ENCODE data around the gene ARHGAP42.
"Not testable (repeated sequence)": the region's sequence is repeated elsewhere in the genome, so short reads cannot be mapped to it uniquely, and the experiment has no call there.

The ARHGAP42 gene

GRCh38 chr11:100981196-100981824 is 294.2 kb downstream of the ARHGAP42 start:
- no peak for DNase-seq

DNA sequence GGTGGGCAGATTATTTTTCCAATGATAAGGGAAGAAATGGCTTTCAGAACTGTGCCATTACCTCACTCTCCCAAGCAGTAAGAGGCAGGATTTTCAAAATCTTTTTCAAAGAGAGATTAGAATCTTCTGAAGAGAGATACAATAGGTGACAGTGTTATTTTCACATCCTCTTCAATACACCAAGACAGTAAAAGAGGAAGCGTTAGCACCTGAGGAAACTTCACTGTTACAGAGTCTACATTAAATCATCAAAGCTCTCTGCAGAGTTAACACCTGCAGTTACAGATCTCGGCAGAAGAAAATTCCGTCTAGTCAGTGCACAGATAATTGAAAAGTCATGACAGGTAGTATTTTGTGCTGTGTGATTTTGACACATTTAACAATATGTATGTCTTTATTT is 297.6 kb downstream of the ARHGAP42 start:
- no peak for DNase-seq

DNA sequence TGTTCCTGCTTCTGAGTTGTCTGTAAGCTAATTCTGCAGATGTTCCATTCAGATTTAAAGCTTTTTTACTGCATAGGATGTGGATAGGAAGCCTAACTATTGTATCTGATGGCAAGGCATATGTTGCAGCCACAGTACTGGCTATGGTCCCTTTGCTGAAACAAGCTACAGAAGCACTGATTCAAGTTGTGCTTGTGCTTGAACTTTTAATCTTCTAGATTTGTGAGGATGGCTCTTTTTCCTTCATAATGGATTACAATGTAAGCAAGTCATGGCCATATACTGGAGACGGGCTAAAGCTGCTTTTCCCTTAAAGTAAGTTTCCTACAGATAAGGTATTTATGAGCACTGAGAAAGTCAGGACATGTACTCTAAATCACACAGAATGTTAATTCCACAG is 303.8 kb downstream of the ARHGAP42 start:
- no peak for DNase-seq

- no peak for DNase-seq
Measured at GRCh38 chr11:100991541-100991940, 304.5 kb downstream of the ARHGAP42 start.

DNA sequence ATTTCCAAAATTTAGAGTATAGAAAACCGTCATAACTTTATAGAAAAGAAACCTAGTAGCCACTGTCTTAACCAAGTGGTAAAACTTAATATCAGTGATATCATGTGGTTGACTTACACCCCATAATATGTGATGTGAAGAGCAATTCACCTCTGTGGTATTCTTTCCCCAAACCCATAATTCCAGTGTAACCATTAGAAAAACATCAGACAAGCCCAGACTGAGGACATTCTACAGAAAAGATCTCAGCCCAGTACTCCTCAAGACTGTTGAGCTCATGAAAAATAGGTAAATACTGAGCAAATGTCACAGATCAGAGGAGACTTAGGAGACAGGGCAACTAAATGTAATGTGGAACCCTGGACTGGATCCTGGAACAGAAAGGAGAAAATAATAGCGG is 307.9 kb downstream of the ARHGAP42 start:
- no peak for DNase-seq

GRCh38 chr11:100999756-101000155 is 312.7 kb downstream of the ARHGAP42 start:
- DNase-seq: no peak

- DNase-seq: no peak
Measured at GRCh38 chr11:101003468-101003867, 316.4 kb downstream of the ARHGAP42 start.

DNA sequence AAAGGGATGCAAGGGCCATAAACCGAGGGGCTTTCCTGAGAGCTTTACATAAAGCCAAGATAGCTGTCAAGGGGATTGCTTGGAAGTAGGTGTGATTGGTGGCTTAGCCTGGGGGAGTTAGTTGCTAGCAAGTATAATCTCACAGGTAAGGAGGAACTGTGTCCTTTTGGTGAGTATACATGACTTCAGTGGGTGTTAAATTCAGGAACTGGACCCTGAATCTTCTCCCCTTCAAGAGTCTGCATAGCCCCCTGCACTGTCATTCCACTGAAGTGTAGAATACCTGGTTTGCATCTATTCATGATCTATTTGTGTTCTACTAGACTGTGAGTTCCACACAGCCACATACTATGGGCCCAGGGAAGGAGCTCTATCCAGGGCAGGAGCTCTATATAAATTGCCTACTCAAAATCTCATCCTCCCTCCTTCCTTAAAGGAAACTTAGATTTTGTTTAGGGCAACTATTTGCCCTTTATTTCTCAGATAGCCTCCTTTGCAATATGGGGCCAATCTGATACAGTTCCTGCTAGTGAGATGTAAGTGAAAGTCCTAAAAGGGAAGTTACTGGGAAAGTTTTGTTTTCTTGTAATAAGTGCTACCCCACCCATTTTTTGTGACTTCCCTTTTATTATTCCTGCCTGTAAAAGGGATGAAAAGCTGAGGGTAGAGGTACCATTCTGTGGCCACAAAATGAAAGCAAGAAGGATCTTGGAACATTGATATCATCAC is 322.0 kb downstream of the ARHGAP42 start:
- no peak for DNase-seq

- DNase-seq: no peak
Measured at GRCh38 chr11:101009690-101010055, 322.6 kb downstream of the ARHGAP42 start.

- DNase-seq: no peak
Measured at GRCh38 chr11:101010899-101011298, 323.8 kb downstream of the ARHGAP42 start.

DNA sequence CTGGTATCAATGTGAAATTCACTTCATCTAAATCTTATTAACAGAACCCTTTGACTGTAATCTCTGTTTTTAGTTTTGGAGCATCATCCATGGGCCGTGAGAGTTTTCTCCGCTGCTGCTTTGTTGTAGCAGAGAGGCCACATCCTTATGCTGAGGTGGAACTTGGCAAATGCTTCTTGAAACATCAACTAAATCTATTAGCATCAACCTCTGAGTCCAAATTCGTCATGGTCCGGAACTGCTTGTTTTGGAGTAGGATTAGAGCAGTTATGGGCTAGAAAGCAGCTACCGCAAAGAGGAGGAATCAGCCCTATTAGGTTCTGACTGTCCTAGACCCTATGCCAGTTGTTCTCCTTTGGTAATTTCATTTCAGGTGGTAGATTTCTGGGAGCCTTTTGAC is 324.8 kb downstream of the ARHGAP42 start:
- no peak for DNase-seq

- not testable (repeated sequence) for DNase-seq
Measured at GRCh38 chr11:101013702-101014101, 326.6 kb downstream of the ARHGAP42 start.

- no peak for DNase-seq
Measured at GRCh38 chr11:101014600-101015285, 327.7 kb downstream of the ARHGAP42 start.

GRCh38 chr11:101019870-101020269 is 332.8 kb downstream of the ARHGAP42 start:
- no peak for DNase-seq

DNA sequence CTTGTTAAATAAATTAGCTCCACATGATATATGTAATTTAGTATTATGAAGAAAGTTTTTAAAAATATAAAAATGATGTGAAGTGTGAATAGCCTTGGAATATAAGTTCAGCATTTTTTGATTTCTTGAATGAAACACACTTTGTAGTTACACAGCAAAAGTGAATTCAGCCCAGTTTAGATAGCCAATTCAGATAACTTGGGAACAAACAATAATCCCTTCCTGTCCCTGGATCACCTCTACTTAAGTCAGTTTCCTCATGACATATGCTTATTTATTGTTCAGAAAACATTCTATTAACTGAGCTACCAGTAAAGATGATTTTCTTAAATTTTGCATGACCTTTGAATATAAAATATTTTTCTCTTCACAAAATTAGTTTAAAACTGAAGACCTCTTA is 335.2 kb downstream of the ARHGAP42 start:
- DNase-seq: no peak

GRCh38 chr11:101028644-101029043 is 341.6 kb downstream of the ARHGAP42 start:
- no peak for DNase-seq

DNA sequence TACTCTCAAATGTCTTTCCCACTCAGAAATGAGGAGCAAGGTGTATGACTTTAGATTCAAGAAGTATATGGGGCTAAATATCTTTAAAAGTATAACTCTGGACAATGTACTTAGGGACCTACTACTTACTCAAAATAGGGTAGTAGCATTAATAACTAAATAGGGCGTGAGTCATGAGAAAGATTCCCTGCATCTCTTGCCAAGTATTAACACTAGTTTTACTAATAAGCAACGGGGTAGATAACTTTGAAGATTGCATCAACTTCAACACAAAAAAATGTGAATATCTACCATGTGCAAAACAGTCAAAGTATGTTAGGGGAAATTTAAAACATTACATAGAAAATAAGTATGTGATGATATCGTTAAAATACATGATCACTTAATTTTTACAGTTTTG is 342.9 kb downstream of the ARHGAP42 start:
- no peak for DNase-seq

- DNase-seq: no peak
Measured at GRCh38 chr11:101030692-101031091, 343.6 kb downstream of the ARHGAP42 start.

DNA sequence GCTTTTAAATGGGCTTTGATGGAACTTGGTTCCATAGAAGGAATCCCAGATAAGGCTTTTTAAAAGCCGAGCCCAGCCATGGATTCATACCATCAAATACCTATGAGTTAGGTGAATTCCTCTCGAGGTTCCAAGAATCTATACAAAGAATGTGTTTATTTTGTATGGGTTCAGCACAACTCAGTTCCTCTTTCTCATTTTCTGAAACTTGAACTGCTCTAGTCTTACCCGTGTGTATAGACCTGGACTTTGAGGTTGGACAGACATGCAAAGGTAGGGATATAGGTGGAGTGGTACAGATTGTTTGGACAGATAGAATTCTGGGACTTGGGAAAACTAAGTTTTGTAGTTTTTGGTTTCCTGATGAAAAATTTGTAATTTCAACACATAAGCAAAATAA is 344.6 kb downstream of the ARHGAP42 start:
- DNase-seq: no peak

DNA sequence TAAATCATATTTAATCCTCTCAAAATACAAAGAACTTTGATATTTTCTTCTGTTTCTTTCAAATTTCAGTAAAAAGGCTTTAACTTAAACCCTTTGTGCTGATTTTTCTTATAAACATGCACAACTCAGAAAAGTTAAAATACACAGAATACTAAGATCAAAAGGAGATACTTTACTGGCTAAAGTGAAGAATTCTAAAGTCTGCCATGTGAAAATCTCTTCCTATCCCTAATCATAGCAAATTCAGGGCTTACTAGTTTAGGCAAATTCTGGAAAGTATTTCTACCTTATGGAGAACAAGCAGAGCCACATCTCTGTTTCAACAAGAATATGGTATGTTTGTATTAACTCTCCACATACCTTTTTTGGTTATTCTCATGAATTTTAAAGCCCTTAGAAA is 345.9 kb downstream of the ARHGAP42 start:
- no peak for DNase-seq

DNA sequence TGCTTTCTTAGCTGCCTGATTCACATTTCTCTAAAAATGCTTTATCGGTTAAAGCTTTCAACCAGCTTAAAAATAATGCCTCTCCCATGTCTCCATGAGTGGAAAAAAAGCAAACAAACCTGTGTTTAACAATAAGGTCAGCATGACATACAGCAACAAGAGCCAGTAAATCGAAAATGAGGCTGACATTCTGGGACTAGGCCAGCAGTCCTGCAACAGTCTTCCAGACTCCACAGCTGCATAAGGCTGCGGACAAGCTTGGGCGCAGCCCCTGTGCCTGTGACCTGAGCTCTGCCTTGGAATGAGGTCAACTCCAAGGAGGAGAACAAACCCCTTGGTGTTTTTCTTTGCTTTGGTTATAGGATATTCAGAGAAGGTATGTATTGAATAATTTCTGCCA is 347.0 kb downstream of the ARHGAP42 start:
- DNase-seq: no peak

- no peak for DNase-seq
Measured at GRCh38 chr11:101035872-101036271, 348.8 kb downstream of the ARHGAP42 start.

Measured in NCI-H446 treated with DMSO at 0.1 percent for 48 hours (cell line).